Parietal lobe (tissue), 1 donor: ENCODE results near the gene PCDH18. TPM values are rescaled to one million over a fixed set of nuclear protein-coding genes. Genes with fewer than 3 reads are reported as not detected.

Source experiments
- total RNA-seq: library from RNA; depleted of rRNA; stranded (reverse); fragments of >200 nt; gene quantifications from one replicate; pipeline ENCODE4 v1.2.3, GENCODE V29; 2014

PCDH18 gene
- 17.8 TPM for total RNA-seq

DNA sequence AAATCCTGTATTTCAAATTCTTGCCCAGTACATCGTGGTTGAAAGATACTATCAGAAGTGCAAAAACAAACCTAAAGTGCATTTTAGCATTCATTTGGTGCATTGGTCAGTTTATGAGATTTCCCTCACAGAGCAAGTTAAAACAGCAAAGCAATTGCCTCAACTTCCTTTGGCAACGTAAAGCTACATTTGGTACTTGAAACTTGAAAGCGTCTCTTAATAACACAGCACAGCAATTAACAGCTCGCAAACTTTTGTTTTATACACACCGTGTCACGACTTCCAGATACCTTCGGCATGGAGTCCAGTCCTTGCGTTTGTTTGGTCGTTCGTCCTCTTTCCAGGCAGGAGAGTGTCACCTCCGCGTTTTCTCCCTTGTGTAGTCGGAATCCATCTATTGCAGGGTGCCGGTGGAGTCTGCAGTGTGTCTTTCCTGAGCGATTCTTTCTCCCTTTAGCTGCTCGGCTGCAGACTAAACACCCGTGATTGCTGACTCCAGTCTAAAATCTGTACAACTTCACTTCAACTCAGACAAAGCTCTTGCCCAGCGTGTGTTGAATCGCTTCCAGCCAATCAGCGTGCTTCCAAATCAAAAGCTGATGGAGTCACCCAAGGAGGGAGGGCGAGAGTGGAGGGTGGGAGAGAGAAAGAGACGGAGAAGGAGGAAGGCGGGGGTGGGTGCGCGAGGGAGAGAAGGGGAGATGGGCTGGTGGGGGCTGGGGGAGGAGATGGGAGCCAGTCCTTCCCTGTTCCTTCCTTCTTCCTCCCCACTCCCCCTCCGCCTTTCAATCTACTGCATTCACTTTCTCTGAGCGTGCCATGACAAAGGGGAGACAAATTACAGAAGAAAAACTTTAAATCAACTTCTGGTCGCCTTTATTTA is at the start of gene PCDH18:
TSS of gene PCDH18 (minus strand) at position 509 of the 883 bp plus-strand sequence. CDS start at position 103, 406 bp downstream.

